Neutrophil (primary cell): ENCODE measurements around the gene TCF4.

Experiments used
- H3K27ac ChIP-seq: fragments of 200-600 bp; sonication (generic); 2 replicates; pipeline ENCODE4 v1.5.1; 2016; ENCODE audit warnings: mild to moderate bottlenecking, moderate library complexity
- H3K27me3 ChIP-seq: fragments of 200-600 bp; sonication (generic); 2 replicates; pipeline ENCODE4 v1.6.0; 2016; ENCODE audit warnings: mild to moderate bottlenecking
- H3K36me3 ChIP-seq: fragments of 200-600 bp; sonication (generic); 2 replicates; pipeline ENCODE4 v1.5.1; 2017
- H3K4me1 ChIP-seq, 2 experiments: fragments of 200-600 bp in 1 of 2; sonication (generic) in 1 of 2; 1 replicate in 1 of 2; 2 replicates in 1 of 2; pipeline versions ENCODE4 v1.5.1 to v1.6.1; 2013 to 2016; ENCODE audit warnings: low read depth in 1 of 2, low read length in 1 of 2, mild to moderate bottlenecking in 1 of 2, moderate library complexity in 1 of 2; ENCODE audit not compliant: control insufficient read depth in 1 of 2, insufficient read depth in 1 of 2
- H3K4me3 ChIP-seq, 2 experiments: fragments of 200-600 bp in 1 of 2; sonication (generic) in 1 of 2; 1 replicate in 1 of 2; 2 replicates in 1 of 2; pipeline ENCODE4 v1.5.1; 2013 to 2016; ENCODE audit warnings: low read depth in 1 of 2, low read length in 1 of 2, mild to moderate bottlenecking in 1 of 2, moderate library complexity in 1 of 2
- H3K9me3 ChIP-seq: fragments of 200-600 bp; sonication (generic); 2 replicates; pipeline ENCODE4 v1.5.1; 2016
- TF ChIP-seq, protein P1 (sequence below): fragments of 200-600 bp; sonication (generic); IDR thresholded peaks from 2 replicates; pipeline ENCODE4 v1.5.1; 2016; ENCODE audit warnings: antibody characterized with exemption

The TCF4 gene

GRCh38 chr18:55400081-55400480 is 187.9 kb downstream of the TCF4 start:
- peaks cover 0 to 4% of the 10 kb centered on the region in 2 experiments for H3K4me1 ChIP-seq
- TF ChIP-seq, protein P1, sequence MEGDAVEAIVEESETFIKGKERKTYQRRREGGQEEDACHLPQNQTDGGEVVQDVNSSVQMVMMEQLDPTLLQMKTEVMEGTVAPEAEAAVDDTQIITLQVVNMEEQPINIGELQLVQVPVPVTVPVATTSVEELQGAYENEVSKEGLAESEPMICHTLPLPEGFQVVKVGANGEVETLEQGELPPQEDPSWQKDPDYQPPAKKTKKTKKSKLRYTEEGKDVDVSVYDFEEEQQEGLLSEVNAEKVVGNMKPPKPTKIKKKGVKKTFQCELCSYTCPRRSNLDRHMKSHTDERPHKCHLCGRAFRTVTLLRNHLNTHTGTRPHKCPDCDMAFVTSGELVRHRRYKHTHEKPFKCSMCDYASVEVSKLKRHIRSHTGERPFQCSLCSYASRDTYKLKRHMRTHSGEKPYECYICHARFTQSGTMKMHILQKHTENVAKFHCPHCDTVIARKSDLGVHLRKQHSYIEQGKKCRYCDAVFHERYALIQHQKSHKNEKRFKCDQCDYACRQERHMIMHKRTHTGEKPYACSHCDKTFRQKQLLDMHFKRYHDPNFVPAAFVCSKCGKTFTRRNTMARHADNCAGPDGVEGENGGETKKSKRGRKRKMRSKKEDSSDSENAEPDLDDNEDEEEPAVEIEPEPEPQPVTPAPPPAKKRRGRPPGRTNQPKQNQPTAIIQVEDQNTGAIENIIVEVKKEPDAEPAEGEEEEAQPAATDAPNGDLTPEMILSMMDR = no peak
- no peaks in the 10 kb centered on the region for H3K9me3 ChIP-seq
- no peak overlapping the region for H3K27ac ChIP-seq
- H3K4me3 ChIP-seq = no peak overlapping the region
- H3K27me3 ChIP-seq = peaks cover 5% of the 10 kb centered on the region
- no peaks in the 10 kb centered on the region for H3K36me3 ChIP-seq

DNA sequence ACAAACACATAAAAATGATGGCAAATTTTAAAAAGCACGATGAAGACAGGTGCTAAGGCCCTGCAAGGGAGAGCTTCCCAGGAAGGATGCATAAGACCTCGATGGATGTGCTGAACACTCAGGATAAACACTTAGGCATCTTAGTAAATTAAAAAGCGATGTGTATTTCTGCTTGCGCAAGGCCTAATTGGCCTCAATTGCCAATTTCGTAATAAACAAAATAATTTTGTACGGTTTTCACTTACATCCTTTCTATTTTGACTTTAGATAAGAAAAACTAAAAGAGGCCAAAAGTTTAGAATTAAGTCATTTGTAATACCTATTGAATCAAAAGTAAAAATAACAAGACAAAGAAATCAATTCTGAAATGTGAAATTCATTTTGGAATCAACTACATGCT is 189.1 kb downstream of the TCF4 start:
- TF ChIP-seq, protein P1 = no peak
- H3K27me3 ChIP-seq = peaks cover 5% of the 10 kb centered on the region
- H3K36me3 ChIP-seq = no peaks in the 10 kb centered on the region
- H3K4me1 ChIP-seq = peaks cover 0 to 4% of the 10 kb centered on the region in 2 experiments
- no peaks in the 10 kb centered on the region for H3K9me3 ChIP-seq
- H3K27ac ChIP-seq = no peak overlapping the region
- H3K4me3 ChIP-seq = no peak overlapping the region

DNA sequence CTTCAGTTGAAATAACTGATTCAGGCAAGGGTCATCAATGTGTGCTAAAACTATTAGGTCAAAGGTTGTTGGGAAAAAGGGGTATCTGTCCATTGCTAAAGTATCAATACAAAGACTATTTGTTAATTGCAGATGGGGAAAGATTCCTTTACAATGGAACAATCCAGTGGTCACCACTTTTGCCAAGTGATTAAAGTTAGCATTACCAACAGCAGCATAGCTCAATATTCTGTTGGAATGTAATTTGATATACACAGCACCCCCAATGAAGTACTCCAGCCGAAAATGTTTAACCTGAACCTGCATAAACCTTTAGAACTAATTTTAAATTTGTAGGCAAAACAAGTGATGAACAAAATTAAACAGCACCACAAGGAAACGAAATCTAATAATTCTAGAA is 191.0 kb downstream of the TCF4 start:
- Histone ChIP-seq H3K27me3 (no peaks in the 10 kb centered on the region), H3K27ac (no peak overlapping the region), H3K4me3 (no peak overlapping the region), H3K36me3 (no peaks in the 10 kb centered on the region), H3K4me1 (peaks cover 0 to 4% of the 10 kb centered on the region in 2 experiments), H3K9me3 (no peaks in the 10 kb centered on the region)
- TF ChIP-seq, protein P1 = no peak

GRCh38 chr18:55396267-55396905 is 191.6 kb downstream of the TCF4 start:
- TF ChIP-seq, protein P1 = no peak
- H3K4me3 ChIP-seq = no peak overlapping the region
- peaks cover 0 to 4% of the 10 kb centered on the region in 2 experiments for H3K4me1 ChIP-seq
- no peaks in the 10 kb centered on the region for H3K9me3 ChIP-seq
- no peaks in the 10 kb centered on the region for H3K27me3 ChIP-seq
- H3K27ac ChIP-seq = no peak overlapping the region
- H3K36me3 ChIP-seq = no peaks in the 10 kb centered on the region

DNA sequence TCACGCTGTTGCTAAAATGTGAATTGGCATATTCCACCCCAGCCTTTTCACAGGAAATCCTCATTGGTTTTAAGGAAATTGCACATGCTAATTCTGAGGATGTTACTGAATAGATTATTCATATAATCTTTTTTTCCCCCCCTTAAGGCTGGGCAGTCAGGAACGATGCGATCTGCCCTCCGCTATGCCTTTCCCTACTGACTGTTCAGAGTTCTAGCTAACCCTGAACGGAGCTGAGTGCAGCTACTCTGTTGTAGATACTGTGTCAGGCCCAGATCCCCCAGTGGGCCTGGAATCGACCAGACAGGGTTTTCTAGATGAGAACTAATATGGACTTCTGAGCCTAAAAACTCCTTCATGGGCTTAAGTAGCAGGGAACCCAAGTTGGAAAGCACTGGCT is 192.2 kb downstream of the TCF4 start:
- TF ChIP-seq, protein P1 = no peak
- Histone ChIP-seq H3K27me3 (no peaks in the 10 kb centered on the region), H3K36me3 (no peaks in the 10 kb centered on the region), H3K4me3 (no peak overlapping the region), H3K27ac (no peak overlapping the region), H3K9me3 (no peaks in the 10 kb centered on the region), H3K4me1 (peaks cover 0 to 4% of the 10 kb centered on the region in 2 experiments)
